GM18511 (cell line): Measurements from ENCODE around the gene WDFY3.
"Not testable (repeated sequence)": the region's sequence is repeated elsewhere in the genome, so short reads cannot be mapped to it uniquely, and the experiment has no call there.

ENCODE experiments used
- ATAC-seq: cut with Tn5 transposase; IDR thresholded peaks from one replicate; pipeline ENCODE4 v1.9.1; 2021; ENCODE audit warnings: mild to moderate bottlenecking, moderate library complexity; ENCODE audit not compliant: unreplicated experiment

Gene WDFY3

GRCh38 chr4:84682661-84683060 lies 283.8 kb downstream of the WDFY3 start:
- ATAC-seq: not testable (repeated sequence)

- no peak for ATAC-seq
Observed at GRCh38 chr4:84681486-84682274, 284.8 kb downstream of the WDFY3 start.

- no peak for ATAC-seq
Observed at GRCh38 chr4:84680956-84681355, 285.5 kb downstream of the WDFY3 start.

GRCh38 chr4:84678976-84679744 lies 287.3 kb downstream of the WDFY3 start:
- ATAC-seq: no peak

GRCh38 chr4:84677995-84678394 lies 288.5 kb downstream of the WDFY3 start:
- ATAC-seq: no peak

GRCh38 chr4:84677093-84677492 lies 289.4 kb downstream of the WDFY3 start:
- ATAC-seq: no peak

- ATAC-seq: no peak
Observed at GRCh38 chr4:84673475-84674240, 292.8 kb downstream of the WDFY3 start.

- ATAC-seq: no peak
Observed at GRCh38 chr4:84672177-84672576, 294.3 kb downstream of the WDFY3 start.

- ATAC-seq: no peak
Observed at GRCh38 chr4:84669201-84669600, 297.3 kb downstream of the WDFY3 start.

GRCh38 chr4:84666439-84666838 lies 300.1 kb downstream of the WDFY3 start:
- no peak for ATAC-seq

GRCh38 chr4:84664767-84665166 lies 301.7 kb downstream of the WDFY3 start:
- not testable (repeated sequence) for ATAC-seq

- ATAC-seq: no peak
Observed at GRCh38 chr4:84661191-84661939, 305.1 kb downstream of the WDFY3 start.

- ATAC-seq: no peak
Observed at GRCh38 chr4:84660606-84661005, 305.9 kb downstream of the WDFY3 start.

- ATAC-seq: no peak
Observed at GRCh38 chr4:84652478-84652877, 314.0 kb downstream of the WDFY3 start.

GRCh38 chr4:84651499-84651898 lies 315.0 kb downstream of the WDFY3 start:
- ATAC-seq: no peak

- ATAC-seq: no peak
Observed at GRCh38 chr4:84648863-84649647, 317.4 kb downstream of the WDFY3 start.

- ATAC-seq: no peak
Observed at GRCh38 chr4:84648178-84648577, 318.3 kb downstream of the WDFY3 start.

- no peak for ATAC-seq
Observed at GRCh38 chr4:84647312-84647884, 319.1 kb downstream of the WDFY3 start.

- ATAC-seq: no peak
Observed at GRCh38 chr4:84644087-84644486, 322.4 kb downstream of the WDFY3 start.

- ATAC-seq: no peak
Observed at GRCh38 chr4:84639145-84639544, 327.3 kb downstream of the WDFY3 start.
